Astrocyte (in vitro differentiated cells and primary cell): ENCODE measurements around the gene SPIRE2. TPM values are rescaled to one million over a fixed set of nuclear protein-coding genes. Genes with fewer than 3 reads are reported as not detected.
"Not testable (repeated sequence)": the region's sequence is repeated elsewhere in the genome, so short reads cannot be mapped to it uniquely, and the experiment has no call there.

Source experiments
- DNase-seq: peaks from one replicate; pipeline ENCODE4 v3.0.0-alpha.2; 2010; ENCODE audit warnings: low read depth
- FAIRE-seq: peaks from 2 replicates; lab custom pipeline; 2011; peaks lifted over from hg19 to GRCh38; lab: Jason Lieb, UNC
- H2AFZ ChIP-seq: 2 replicates; pipeline ENCODE4 v1.6.0; 2012; ENCODE audit warnings: low read depth, low read length, inconsistent platforms
- H3K27ac ChIP-seq: 2 replicates; pipeline ENCODE4 v1.5.1; 2011; ENCODE audit warnings: low read depth, low read length, inconsistent platforms
- H3K27me3 ChIP-seq: 2 replicates; pipeline ENCODE4 v1.6.0; 2011; ENCODE audit warnings: low read length, inconsistent platforms; ENCODE audit not compliant: insufficient read depth
- H3K36me3 ChIP-seq: 2 replicates; pipeline ENCODE4 v1.5.1; 2011; ENCODE audit warnings: low read length, inconsistent platforms; ENCODE audit not compliant: insufficient read depth
- H3K4me1 ChIP-seq: 2 replicates; pipeline ENCODE4 v1.5.1; 2011; ENCODE audit warnings: low read length, inconsistent platforms; ENCODE audit not compliant: insufficient read depth
- H3K4me2 ChIP-seq: 2 replicates; pipeline ENCODE4 v1.6.0; 2012; ENCODE audit warnings: low read length, inconsistent platforms
- H3K4me3 ChIP-seq: 2 replicates; pipeline ENCODE4 v1.5.1; 2011; ENCODE audit warnings: low read depth, mild to moderate bottlenecking, low read length, inconsistent platforms; ENCODE audit not compliant: insufficient read depth
- H3K79me2 ChIP-seq: 2 replicates; pipeline ENCODE4 v1.6.0; 2012; ENCODE audit warnings: mild to moderate bottlenecking, low read length, inconsistent platforms; ENCODE audit not compliant: insufficient read depth
- H3K9ac ChIP-seq: 2 replicates; pipeline ENCODE4 v1.6.0; 2012; ENCODE audit warnings: mild to moderate bottlenecking, low read length, inconsistent platforms
- H3K9me3 ChIP-seq: 2 replicates; pipeline ENCODE4 v1.5.1; 2012; ENCODE audit warnings: low read depth, mild to moderate bottlenecking, low read length, inconsistent platforms; ENCODE audit not compliant: insufficient read depth
- H4K20me1 ChIP-seq: 2 replicates; pipeline ENCODE4 v1.6.0; 2012; ENCODE audit warnings: low read length, inconsistent platforms; ENCODE audit not compliant: insufficient read depth
- H3K27ac Mint-ChIP-seq: one replicate; pipeline ENCODE4 v1.8.0; 2021; ENCODE audit warnings: mild to moderate bottlenecking, mixed read lengths; ENCODE audit not compliant: unreplicated experiment
- H3K27me3 Mint-ChIP-seq: one replicate; pipeline ENCODE4 v1.8.0; 2021; ENCODE audit warnings: low read depth, mixed read lengths; ENCODE audit not compliant: unreplicated experiment
- H3K36me3 Mint-ChIP-seq: one replicate; pipeline ENCODE4 v1.8.0; 2021; ENCODE audit warnings: low read depth, mixed read lengths; ENCODE audit not compliant: unreplicated experiment
- H3K4me1 Mint-ChIP-seq: one replicate; pipeline ENCODE4 v1.8.0; 2021; ENCODE audit warnings: low read depth, mixed read lengths; ENCODE audit not compliant: unreplicated experiment
- H3K4me3 Mint-ChIP-seq: one replicate; pipeline ENCODE4 v1.8.0; 2021; ENCODE audit warnings: mild to moderate bottlenecking, moderate library complexity, mixed read lengths; ENCODE audit not compliant: unreplicated experiment
- H3K9me3 Mint-ChIP-seq: one replicate; pipeline ENCODE4 v1.8.0; 2021; ENCODE audit warnings: mild to moderate bottlenecking, mixed read lengths; ENCODE audit not compliant: unreplicated experiment
- CTCF ChIP-seq: IDR thresholded peaks from 2 replicates; pipeline ENCODE4 v1.5.1; 2011; ENCODE audit warnings: low read depth, mild to moderate bottlenecking, inconsistent platforms, low read length, moderate library complexity; ENCODE audit not compliant: insufficient read depth
- EZH2 ChIP-seq: IDR thresholded peaks from 2 replicates; pipeline ENCODE4 v1.6.1; 2012; ENCODE audit warnings: mild to moderate bottlenecking, low read length, inconsistent platforms; ENCODE audit not compliant: insufficient read depth
- total RNA-seq: library from RNA; stranded (reverse); gene quantifications from 2 replicates; pipeline ENCODE4 v1.2.1, GENCODE V29; 2021

Gene SPIRE2
- total RNA-seq, 1 donor from 2014 or later: 3.2 TPM

GRCh38 chr16:89836484-89836883 lies 8.2 kb downstream of the SPIRE2 start:
- H3K9me3 ChIP-seq, H3K27ac Mint-ChIP-seq, H3K79me2 ChIP-seq, H3K4me1 ChIP-seq, H3K9ac ChIP-seq, H4K20me1 ChIP-seq, H3K27ac ChIP-seq, H3K4me2 ChIP-seq, H3K4me3 ChIP-seq, H2AFZ ChIP-seq, H3K36me3 ChIP-seq, H3K27me3 Mint-ChIP-seq, FAIRE-seq, DNase-seq, H3K4me3 Mint-ChIP-seq, H3K4me1 Mint-ChIP-seq, H3K27me3 ChIP-seq: not testable (repeated sequence)
- Mint-ChIP-seq H3K36me3 (peaks cover 13% of the 10 kb centered on the region), H3K9me3 (peaks cover 16% of the 10 kb centered on the region)

- Histone ChIP-seq H3K9me3 (no peaks in the 10 kb centered on the region), H3K79me2 (no peaks in the 10 kb centered on the region), H3K4me1 (no peaks in the 10 kb centered on the region), H4K20me1 (no peaks in the 10 kb centered on the region), H3K4me3 (no peak overlapping the region), H3K27ac (no peak overlapping the region), H3K9ac (no peak overlapping the region), H2AFZ (peak overlapping the region; percentile 26), H3K36me3 (no peaks in the 10 kb centered on the region), H3K27me3 (no peaks in the 10 kb centered on the region), H3K4me2 (no peak overlapping the region)
- peaks cover 13% of the 10 kb centered on the region for H3K36me3 Mint-ChIP-seq
- FAIRE-seq (no peak), DNase-seq (no peak)
- H3K27ac Mint-ChIP-seq: no peak overlapping the region
- no peak overlapping the region for H3K4me3 Mint-ChIP-seq
- no peak for TF ChIP-seq CTCF
- TF ChIP-seq EZH2: no peak
- peaks cover 2% of the 10 kb centered on the region for H3K27me3 Mint-ChIP-seq
- peaks cover 16% of the 10 kb centered on the region for H3K9me3 Mint-ChIP-seq
- peaks cover 1% of the 10 kb centered on the region for H3K4me1 Mint-ChIP-seq
Observed at GRCh38 chr16:89837014-89837546, 8.8 kb downstream of the SPIRE2 start.

GRCh38 chr16:89841275-89841674 lies 13.0 kb downstream of the SPIRE2 start:
- Mint-ChIP-seq H3K36me3 (no peaks in the 10 kb centered on the region), H3K27ac (no peak overlapping the region), H3K4me3 (no peak overlapping the region), H3K27me3 (peaks cover 2% of the 10 kb centered on the region), H3K4me1 (peaks cover 9% of the 10 kb centered on the region), H3K9me3 (no peaks in the 10 kb centered on the region)
- FAIRE-seq (no peak), DNase-seq (no peak)
- Histone ChIP-seq H4K20me1 (no peaks in the 10 kb centered on the region), H2AFZ (no peak overlapping the region), H3K79me2 (no peaks in the 10 kb centered on the region), H3K36me3 (no peaks in the 10 kb centered on the region), H3K4me2 (no peak overlapping the region), H3K4me1 (peaks cover 14% of the 10 kb centered on the region), H3K9me3 (no peaks in the 10 kb centered on the region), H3K27ac (no peak overlapping the region), H3K27me3 (no peaks in the 10 kb centered on the region), H3K9ac (no peak overlapping the region), H3K4me3 (no peak overlapping the region)
- TF ChIP-seq EZH2: no peak
- TF ChIP-seq CTCF: no peak
